ENCODE data around the gene CD6.

CD6 gene

GRCh38 chr11:60982184-60982583 is 10.7 kb downstream of the CD6 start:
- H3K4me3 ChIP-seq (ENCODE audit: low read depth in 1 of 2, low read length in 2 of 2): no peak overlapping the region
- DNase-seq (no peak), ATAC-seq (ENCODE audit: insufficient read depth, low read depth) (no peak)
- H3K36me3 ChIP-seq (ENCODE audit: insufficient read depth, low read length): no peaks in the 10 kb centered on the region
- H3K9ac ChIP-seq (ENCODE audit: low read depth, low read length): no peak overlapping the region
- H3K79me2 ChIP-seq (ENCODE audit: insufficient read depth, low read length): no peaks in the 10 kb centered on the region
- no peaks in the 10 kb centered on the region; the same call in 1 of the 2 replicates for H4K20me1 ChIP-seq (ENCODE audit: insufficient read depth, low read length)
- TF ChIP-seq EZH2 (IDR thresholded peaks at IDR 0.05; ENCODE audit: borderline replicate concordance, low read depth, low read length, severe bottlenecking): no peak
- no peak for TF ChIP-seq CTCF (IDR thresholded peaks at IDR 0.05; ENCODE audit: borderline replicate concordance, extremely low read depth, low read length, poor library complexity, severe bottlenecking)
- no peak overlapping the region for H3K27ac ChIP-seq (ENCODE audit: low read length)
- H3K27me3 ChIP-seq (ENCODE audit: insufficient read depth, low read length, poor library complexity): no peaks in the 10 kb centered on the region
- H3K4me2 ChIP-seq (ENCODE audit: insufficient read depth, low read length): no peak overlapping the region
- no peaks in the 10 kb centered on the region for H3K9me3 ChIP-seq (ENCODE audit: insufficient read depth, low read length, severe bottlenecking)
- H3K4me1 ChIP-seq (ENCODE audit: insufficient read depth, low read length): no peaks in the 10 kb centered on the region
- no peak overlapping the region for H2AFZ ChIP-seq (ENCODE audit: low read depth, low read length)

- Histone ChIP-seq H3K4me1 (ENCODE audit: insufficient read depth, low read length) (no peaks in the 10 kb centered on the region), H3K4me3 (ENCODE audit: low read depth in 1 of 2, low read length in 2 of 2) (no peak overlapping the region), H3K9me3 (ENCODE audit: insufficient read depth, low read length, severe bottlenecking) (no peaks in the 10 kb centered on the region), H3K27me3 (ENCODE audit: insufficient read depth, low read length, poor library complexity) (no peaks in the 10 kb centered on the region), H3K79me2 (ENCODE audit: insufficient read depth, low read length) (no peaks in the 10 kb centered on the region), H4K20me1 (ENCODE audit: insufficient read depth, low read length) (no peaks in the 10 kb centered on the region; the same call in 1 of the 2 replicates), H3K27ac (ENCODE audit: low read length) (no peak overlapping the region), H2AFZ (ENCODE audit: low read depth, low read length) (no peak overlapping the region), H3K36me3 (ENCODE audit: insufficient read depth, low read length) (no peaks in the 10 kb centered on the region), H3K4me2 (ENCODE audit: insufficient read depth, low read length) (no peak overlapping the region), H3K9ac (ENCODE audit: low read depth, low read length) (no peak overlapping the region)
- ATAC-seq (ENCODE audit: insufficient read depth, low read depth) (no peak), DNase-seq (no peak)
- no peak for TF ChIP-seq CTCF (IDR thresholded peaks at IDR 0.05; ENCODE audit: borderline replicate concordance, extremely low read depth, low read length, poor library complexity, severe bottlenecking)
- TF ChIP-seq EZH2 (IDR thresholded peaks at IDR 0.05; ENCODE audit: borderline replicate concordance, low read depth, low read length, severe bottlenecking): no peak
Measured at GRCh38 chr11:60984149-60984548, 12.7 kb downstream of the CD6 start.

GRCh38 chr11:60984636-60985035 is 13.2 kb downstream of the CD6 start:
- no peaks in the 10 kb centered on the region for H3K27me3 ChIP-seq (ENCODE audit: insufficient read depth, low read length, poor library complexity)
- ATAC-seq (ENCODE audit: insufficient read depth, low read depth) (no peak), DNase-seq (no peak)
- H3K79me2 ChIP-seq (ENCODE audit: insufficient read depth, low read length): no peaks in the 10 kb centered on the region
- no peaks in the 10 kb centered on the region for H3K9me3 ChIP-seq (ENCODE audit: insufficient read depth, low read length, severe bottlenecking)
- H3K4me2 ChIP-seq (ENCODE audit: insufficient read depth, low read length): no peak overlapping the region
- no peak overlapping the region for H3K27ac ChIP-seq (ENCODE audit: low read length)
- no peak for TF ChIP-seq CTCF (IDR thresholded peaks at IDR 0.05; ENCODE audit: borderline replicate concordance, extremely low read depth, low read length, poor library complexity, severe bottlenecking)
- no peak for TF ChIP-seq EZH2 (IDR thresholded peaks at IDR 0.05; ENCODE audit: borderline replicate concordance, low read depth, low read length, severe bottlenecking)
- no peaks in the 10 kb centered on the region for H3K36me3 ChIP-seq (ENCODE audit: insufficient read depth, low read length)
- no peak overlapping the region for H3K4me3 ChIP-seq (ENCODE audit: low read depth in 1 of 2, low read length in 2 of 2)
- H2AFZ ChIP-seq (ENCODE audit: low read depth, low read length): no peak overlapping the region
- no peaks in the 10 kb centered on the region for H3K4me1 ChIP-seq (ENCODE audit: insufficient read depth, low read length)
- no peaks in the 10 kb centered on the region; the same call in 1 of the 2 replicates for H4K20me1 ChIP-seq (ENCODE audit: insufficient read depth, low read length)
- H3K9ac ChIP-seq (ENCODE audit: low read depth, low read length): no peak overlapping the region

GRCh38 chr11:60985501-60985900 is 14.0 kb downstream of the CD6 start:
- no peak for TF ChIP-seq EZH2 (IDR thresholded peaks at IDR 0.05; ENCODE audit: borderline replicate concordance, low read depth, low read length, severe bottlenecking)
- TF ChIP-seq CTCF (IDR thresholded peaks at IDR 0.05; ENCODE audit: borderline replicate concordance, extremely low read depth, low read length, poor library complexity, severe bottlenecking): no peak
- ATAC-seq (ENCODE audit: insufficient read depth, low read depth) (no peak), DNase-seq (no peak)
- H3K27me3 ChIP-seq (ENCODE audit: insufficient read depth, low read length, poor library complexity): no peaks in the 10 kb centered on the region
- no peak overlapping the region for H3K27ac ChIP-seq (ENCODE audit: low read length)
- H4K20me1 ChIP-seq (ENCODE audit: insufficient read depth, low read length): no peaks in the 10 kb centered on the region; the same call in 1 of the 2 replicates
- H3K4me2 ChIP-seq (ENCODE audit: insufficient read depth, low read length): no peak overlapping the region
- no peak overlapping the region for H3K4me3 ChIP-seq (ENCODE audit: low read depth in 1 of 2, low read length in 2 of 2)
- H3K79me2 ChIP-seq (ENCODE audit: insufficient read depth, low read length): no peaks in the 10 kb centered on the region
- H3K36me3 ChIP-seq (ENCODE audit: insufficient read depth, low read length): no peaks in the 10 kb centered on the region
- no peak overlapping the region for H2AFZ ChIP-seq (ENCODE audit: low read depth, low read length)
- no peaks in the 10 kb centered on the region for H3K4me1 ChIP-seq (ENCODE audit: insufficient read depth, low read length)
- no peaks in the 10 kb centered on the region for H3K9me3 ChIP-seq (ENCODE audit: insufficient read depth, low read length, severe bottlenecking)
- H3K9ac ChIP-seq (ENCODE audit: low read depth, low read length): no peak overlapping the region

Data from DND-41 (cell line).